CD14-positive monocyte (primary cell): ENCODE measurements around the gene SLC24A4. TPM values are rescaled to one million over a fixed set of nuclear protein-coding genes. Genes with fewer than 3 reads are reported as not detected.

Experiments used
- DNase-seq, 3 donors: peaks; one replicate each; pipeline ENCODE4 v3.0.0-alpha.2; 2011 to 2022
- H2AFZ ChIP-seq: 2 replicates; pipeline ENCODE4 v1.6.0; 2012; ENCODE audit warnings: mild to moderate bottlenecking, low read depth, low read length, inconsistent platforms; ENCODE audit not compliant: insufficient read depth, poor library complexity, severe bottlenecking
- H3K27ac ChIP-seq, 2 donors: 1 replicate in 1 of 2; 2 replicates in 1 of 2; pipeline ENCODE4 v1.5.1; 2012 to 2013; ENCODE audit warnings: low read length in 2 of 2, control low read depth in 1 of 2, inconsistent platforms in 1 of 2, low read depth in 1 of 2, mild to moderate bottlenecking in 1 of 2
- H3K27me3 ChIP-seq, 2 donors: one replicate each; pipeline versions ENCODE4 v1.6.0 to v1.6.1; 2011 to 2013; ENCODE audit warnings: low read length in 2 of 2; ENCODE audit not compliant: control insufficient read depth in 2 of 2, insufficient read depth in 2 of 2
- H3K36me3 ChIP-seq, 2 donors: replicated peaks in 1 of 2; 1 replicate in 1 of 2; 2 replicates in 1 of 2; pipeline versions ENCODE4 v1.5.1 to v1.6.1; 2012 to 2013; ENCODE audit warnings: low read length in 2 of 2, control low read depth in 1 of 2, inconsistent platforms in 1 of 2, mild to moderate bottlenecking in 1 of 2; ENCODE audit not compliant: insufficient read depth in 2 of 2, control insufficient read depth in 1 of 2
- H3K4me1 ChIP-seq, 2 donors: 1 replicate in 1 of 2; 2 replicates in 1 of 2; pipeline versions ENCODE4 v1.5.1 to v1.6.1; 2012 to 2013; ENCODE audit warnings: low read length in 2 of 2, control low read depth in 1 of 2, inconsistent platforms in 1 of 2, mild to moderate bottlenecking in 1 of 2, moderate library complexity in 1 of 2; ENCODE audit not compliant: insufficient read depth in 2 of 2, control insufficient read depth in 1 of 2
- H3K4me2 ChIP-seq: replicated peaks from 2 replicates; pipeline ENCODE3; 2012; ENCODE audit warnings: low read length, moderate library complexity, mild to moderate bottlenecking; ENCODE audit not compliant: poor library complexity, severe bottlenecking; ENCODE audit errors: extremely low read depth
- H3K4me3 ChIP-seq, 3 experiments: fragments of 200-600 bp in 1 of 3; sonication (generic) in 1 of 3; replicated peaks in 1 of 3; 1 replicate in 2 of 3; 2 replicates in 1 of 3; pipeline ENCODE4 v1.5.1; 2011 to 2013; ENCODE audit warnings: low read length in 3 of 3, mild to moderate bottlenecking in 3 of 3, control low read depth in 2 of 3, low read depth in 2 of 3, inconsistent platforms in 1 of 3, moderate library complexity in 1 of 3
- H3K79me2 ChIP-seq: 2 replicates; pipeline ENCODE4 v1.6.0; 2012; ENCODE audit warnings: mild to moderate bottlenecking, control low read depth, inconsistent platforms, low read length, moderate library complexity; ENCODE audit not compliant: insufficient read depth
- H3K9ac ChIP-seq: 2 replicates; pipeline ENCODE4 v1.6.0; 2017; ENCODE audit warnings: low read length, mild to moderate bottlenecking; ENCODE audit not compliant: insufficient read depth, poor library complexity, severe bottlenecking
- H3K9me3 ChIP-seq, 2 donors: replicated peaks in 1 of 2; 1 replicate in 1 of 2; 2 replicates in 1 of 2; pipeline versions ENCODE4 v1.5.1 to v1.6.1; 2012 to 2013; ENCODE audit warnings: low read length in 2 of 2, control low read depth in 1 of 2; ENCODE audit not compliant: control insufficient read depth in 1 of 2, insufficient read depth in 1 of 2
- H4K20me1 ChIP-seq: 2 replicates; pipeline ENCODE4 v1.6.0; 2012; ENCODE audit warnings: mild to moderate bottlenecking, low read length, control low read depth, moderate library complexity; ENCODE audit not compliant: insufficient read depth
- H3K27ac Mint-ChIP-seq, 7 donors: one replicate each; pipeline ENCODE4 v1.8.0; 2020; ENCODE audit warnings: mild to moderate bottlenecking in 7 of 7, mixed read lengths in 7 of 7, moderate library complexity in 6 of 7, inconsistent platforms in 2 of 7
- H3K27me3 Mint-ChIP-seq, 3 donors: one replicate each; pipeline ENCODE4 v1.8.0; 2021 to 2022; ENCODE audit warnings: low read depth in 3 of 3, mild to moderate bottlenecking in 3 of 3, mixed read lengths in 3 of 3, moderate library complexity in 3 of 3, inconsistent platforms in 1 of 3
- H3K36me3 Mint-ChIP-seq, 2 donors: one replicate each; pipeline ENCODE4 v1.8.0; 2020; ENCODE audit warnings: mixed read lengths in 2 of 2, inconsistent platforms in 1 of 2, mild to moderate bottlenecking in 1 of 2
- H3K4me1 Mint-ChIP-seq: one replicate; pipeline ENCODE4 v1.8.0; 2020; ENCODE audit warnings: mild to moderate bottlenecking, mixed read lengths
- H3K4me3 Mint-ChIP-seq, 2 donors: one replicate each; pipeline ENCODE4 v1.8.0; 2020; ENCODE audit warnings: mild to moderate bottlenecking in 2 of 2, mixed read lengths in 2 of 2, moderate library complexity in 1 of 2
- H3K9me3 Mint-ChIP-seq, 7 donors: one replicate each; pipeline ENCODE4 v1.8.0; 2020 to 2022; ENCODE audit warnings: mixed read lengths in 7 of 7, mild to moderate bottlenecking in 6 of 7, moderate library complexity in 6 of 7, inconsistent platforms in 2 of 7
- WGBS: methylation state at CpG from one replicate; pipeline ENCODE4 v1.1.5; 2013; ENCODE audit warnings: missing lambda C conversion rate; ENCODE audit not compliant: insufficient coverage; 5-methylcytosine and 5-hydroxymethylcytosine counted together
- intact Hi-C, 2 donors: fragments of 100-400 bp; cut with micrococcal nuclease; formaldehyde crosslinking; loops; one replicate each; pipeline versions ENCODE4 v1.15.0 to v1.15.1; 2023
- polyA plus RNA-seq, 3 donors: library from polyadenylated mRNA; depleted of rRNA in 1 of 3; unstranded in 2 of 3; stranded (reverse) in 1 of 3; fragments of 300-500 nt in 2 of 3; fragments of >200 nt in 1 of 3; fragmentation: Illumina TruSeq in 2 of 3; gene quantifications; 1 replicate in 2 of 3; 2 replicates in 1 of 3; pipeline ENCODE4 v1.2.3, GENCODE V29; 2012 to 2021
- TF ChIP-seq, protein P1 (sequence below): fragments of 200-600 bp; IDR thresholded peaks from one replicate; pipeline ENCODE4 v1.8.0; 2022; ENCODE audit warnings: antibody characterized with exemption, mild to moderate bottlenecking

SLC24A4 gene
- polyA plus RNA-seq, 3 donors, result 20.0 to 41.9 (median 26.5) TPM

GRCh38 chr14:92466059-92466458 is 143.1 kb downstream of the SLC24A4 start:
- Histone ChIP-seq H3K27me3 (no peaks in the 10 kb centered on the region), H3K4me3 (no peak overlapping the region), H3K4me1 (peaks cover 68 to 74% of the 10 kb centered on the region in 2 donors), H3K4me2 (no peak overlapping the region), H3K79me2 (peaks cover 100% of the 10 kb centered on the region), H2AFZ (no peak overlapping the region), H3K27ac (peak overlapping the region; percentile 78 to 90), H3K9ac (no peak overlapping the region), H3K9me3 (no peaks in the 10 kb centered on the region), H4K20me1 (peaks cover 31% of the 10 kb centered on the region), H3K36me3 (peaks cover 2 to 38% of the 10 kb centered on the region in 2 donors)
- Mint-ChIP-seq H3K36me3 (peaks cover 52 to 87% of the 10 kb centered on the region in 2 donors), H3K9me3 (peaks cover 0 to 12% (median 0%) of the 10 kb centered on the region in 7 donors), H3K4me1 (peaks cover 67% of the 10 kb centered on the region), H3K4me3 (peak overlapping the region; percentile 0 to 25), H3K27ac (peak overlapping the region; percentile 85 to 94 (median 92)), H3K27me3 (no peaks in the 10 kb centered on the region)
- TF ChIP-seq, protein P1, sequence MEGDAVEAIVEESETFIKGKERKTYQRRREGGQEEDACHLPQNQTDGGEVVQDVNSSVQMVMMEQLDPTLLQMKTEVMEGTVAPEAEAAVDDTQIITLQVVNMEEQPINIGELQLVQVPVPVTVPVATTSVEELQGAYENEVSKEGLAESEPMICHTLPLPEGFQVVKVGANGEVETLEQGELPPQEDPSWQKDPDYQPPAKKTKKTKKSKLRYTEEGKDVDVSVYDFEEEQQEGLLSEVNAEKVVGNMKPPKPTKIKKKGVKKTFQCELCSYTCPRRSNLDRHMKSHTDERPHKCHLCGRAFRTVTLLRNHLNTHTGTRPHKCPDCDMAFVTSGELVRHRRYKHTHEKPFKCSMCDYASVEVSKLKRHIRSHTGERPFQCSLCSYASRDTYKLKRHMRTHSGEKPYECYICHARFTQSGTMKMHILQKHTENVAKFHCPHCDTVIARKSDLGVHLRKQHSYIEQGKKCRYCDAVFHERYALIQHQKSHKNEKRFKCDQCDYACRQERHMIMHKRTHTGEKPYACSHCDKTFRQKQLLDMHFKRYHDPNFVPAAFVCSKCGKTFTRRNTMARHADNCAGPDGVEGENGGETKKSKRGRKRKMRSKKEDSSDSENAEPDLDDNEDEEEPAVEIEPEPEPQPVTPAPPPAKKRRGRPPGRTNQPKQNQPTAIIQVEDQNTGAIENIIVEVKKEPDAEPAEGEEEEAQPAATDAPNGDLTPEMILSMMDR, result no peak
- 100% methylated on average over 1 of the region's 3 CpGs for WGBS
- peak; percentile 57 to 84 (median 79) for DNase-seq
- intact Hi-C loops, result loop anchor here in 1 of 2 donors (10.0 kb wide), 1 partner anchor 49 kb away; the partner anchor contains the start of gene RIN3

DNA sequence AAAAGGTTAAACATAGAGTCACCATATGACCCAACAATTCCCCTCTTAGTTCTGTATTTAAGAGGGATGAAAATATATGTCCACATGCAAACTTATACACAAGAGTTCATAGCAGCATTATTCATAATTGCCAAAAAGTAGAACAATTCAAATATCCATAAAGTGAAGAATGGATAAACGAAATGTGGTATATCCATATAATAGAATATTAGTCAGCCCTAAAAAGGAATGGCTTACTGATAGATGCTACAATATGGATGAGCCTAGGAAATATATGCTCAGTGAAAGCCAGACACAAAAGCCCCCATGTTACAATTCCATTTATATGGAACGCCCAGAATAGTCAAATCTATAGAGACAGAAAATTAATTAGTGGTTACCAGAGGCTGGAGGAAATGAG is 146.6 kb downstream of the SLC24A4 start:
- WGBS, result no CpG with 5 or more reads among the region's 2 CpGs
- H3K36me3 Mint-ChIP-seq, result peaks cover 28 to 63% of the 10 kb centered on the region in 2 donors
- peaks cover 69 to 74% of the 10 kb centered on the region in 2 donors for H3K4me1 ChIP-seq
- TF ChIP-seq, protein P1, result no peak
- no peak overlapping the region for H3K4me2 ChIP-seq
- H3K4me3 Mint-ChIP-seq, result no peak overlapping the region
- no peak overlapping the region for H3K27ac ChIP-seq
- no peaks in the 10 kb centered on the region for H3K9me3 ChIP-seq
- peaks cover 2 to 26% of the 10 kb centered on the region in 2 donors for H3K36me3 ChIP-seq
- H2AFZ ChIP-seq, result no peak overlapping the region
- H3K27ac Mint-ChIP-seq, result peak overlapping the region in 1 of 7 donors; percentile 18
- no peaks in the 10 kb centered on the region for H3K27me3 Mint-ChIP-seq
- peaks cover 28% of the 10 kb centered on the region for H4K20me1 ChIP-seq
- no peaks in the 10 kb centered on the region for H3K27me3 ChIP-seq
- no peak overlapping the region for H3K9ac ChIP-seq
- intact Hi-C loops, result loop anchor here in 1 of 2 donors (10.0 kb wide), 1 partner anchor 45 kb away; the partner anchor contains the start of gene RIN3
- no peak for DNase-seq
- H3K4me3 ChIP-seq, result no peak overlapping the region
- H3K79me2 ChIP-seq, result peaks cover 92% of the 10 kb centered on the region
- H3K9me3 Mint-ChIP-seq, result peaks cover 0 to 12% (median 0%) of the 10 kb centered on the region in 7 donors
- H3K4me1 Mint-ChIP-seq, result peaks cover 69% of the 10 kb centered on the region
